ENCODE results near the gene SLC6A13. TPM values are rescaled to one million over a fixed set of nuclear protein-coding genes. Genes with fewer than 3 reads are reported as not detected.
"Not testable (repeated sequence)": the region's sequence is repeated elsewhere in the genome, so short reads cannot be mapped to it uniquely, and the experiment has no call there.

Gene SLC6A13
- total and polyA plus RNA-seq, 2 experiments from 2014 or later: 3.8 to 5.9 TPM

DNA sequence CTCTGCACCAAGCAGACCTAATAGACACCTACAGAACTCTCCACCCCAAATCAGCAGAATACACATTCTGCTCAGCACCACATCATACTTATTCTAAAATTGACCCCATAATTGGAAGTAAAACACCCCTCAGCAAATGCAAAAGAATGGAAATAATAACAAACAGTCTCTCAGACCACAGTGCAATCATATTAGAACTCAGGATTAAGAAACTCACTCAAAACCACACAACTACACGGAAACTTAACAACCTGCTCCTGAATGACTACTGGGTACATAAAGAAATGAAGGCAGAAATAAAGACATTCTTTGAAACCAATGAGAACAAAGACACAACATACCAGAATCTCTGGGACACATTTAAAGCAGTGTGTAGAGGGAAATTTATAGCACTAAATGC is 37.5 kb upstream of the SLC6A13 start:
- H4K20me1 ChIP-seq (ENCODE audit: insufficient read depth, poor library complexity, severe bottlenecking); H3K4me3 ChIP-seq; H3K36me3 ChIP-seq (replicated peaks; ENCODE audit: insufficient read depth, low read depth); H3K27ac ChIP-seq; H3K4me2 ChIP-seq; DNase-seq (ENCODE audit: low spot score); H3K9me3 ChIP-seq (ENCODE audit: low read depth); H2AFZ ChIP-seq; H3K4me1 ChIP-seq (ENCODE audit: insufficient read depth); H3K27me3 ChIP-seq; H3K9me2 ChIP-seq (replicated peaks; ENCODE audit: insufficient read depth): not testable (repeated sequence)
- WGBS (ENCODE audit: low lambda C conversion rate, missing lambda C conversion rate): 96% methylated on average over 1 of the region's 1 CpG
- H3K79me2 ChIP-seq: peaks cover 50% of the 10 kb centered on the region

GRCh38 chr12:299511-299910 is 36.9 kb upstream of the SLC6A13 start:
- not testable (repeated sequence) for H3K36me3 ChIP-seq (replicated peaks; ENCODE audit: insufficient read depth, low read depth); H3K4me3 ChIP-seq; H3K9me3 ChIP-seq (ENCODE audit: low read depth); H3K4me1 ChIP-seq (ENCODE audit: insufficient read depth); H3K27ac ChIP-seq; H3K4me2 ChIP-seq; H4K20me1 ChIP-seq (ENCODE audit: insufficient read depth, poor library complexity, severe bottlenecking); H3K9me2 ChIP-seq (replicated peaks; ENCODE audit: insufficient read depth); DNase-seq (ENCODE audit: low spot score); H3K27me3 ChIP-seq; H2AFZ ChIP-seq
- 87% methylated on average over 5 of the region's 5 CpGs for WGBS (ENCODE audit: low lambda C conversion rate, missing lambda C conversion rate)
- peaks cover 45% of the 10 kb centered on the region for H3K79me2 ChIP-seq

DNA sequence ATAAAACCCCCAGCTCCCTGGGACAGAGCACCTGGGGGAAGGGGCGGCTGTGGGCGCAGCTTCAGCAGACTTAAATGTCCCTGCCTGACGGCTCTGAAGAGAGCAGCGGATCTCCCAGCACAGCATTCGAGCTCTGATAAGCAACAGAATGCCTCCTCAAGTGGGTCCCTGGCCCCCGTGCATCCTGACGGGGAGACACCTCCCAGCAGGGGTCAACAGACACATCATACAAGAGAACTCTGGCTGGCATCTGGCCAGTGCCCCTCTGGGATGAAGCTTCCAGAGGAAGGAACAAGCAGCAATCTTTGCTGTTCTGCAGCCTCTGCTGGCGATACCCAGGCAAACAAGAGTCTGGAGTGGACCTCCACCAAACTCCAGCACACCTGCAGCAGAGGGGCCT is 35.4 kb upstream of the SLC6A13 start:
- not testable (repeated sequence) for H3K27ac ChIP-seq; DNase-seq (ENCODE audit: low spot score)

DNA sequence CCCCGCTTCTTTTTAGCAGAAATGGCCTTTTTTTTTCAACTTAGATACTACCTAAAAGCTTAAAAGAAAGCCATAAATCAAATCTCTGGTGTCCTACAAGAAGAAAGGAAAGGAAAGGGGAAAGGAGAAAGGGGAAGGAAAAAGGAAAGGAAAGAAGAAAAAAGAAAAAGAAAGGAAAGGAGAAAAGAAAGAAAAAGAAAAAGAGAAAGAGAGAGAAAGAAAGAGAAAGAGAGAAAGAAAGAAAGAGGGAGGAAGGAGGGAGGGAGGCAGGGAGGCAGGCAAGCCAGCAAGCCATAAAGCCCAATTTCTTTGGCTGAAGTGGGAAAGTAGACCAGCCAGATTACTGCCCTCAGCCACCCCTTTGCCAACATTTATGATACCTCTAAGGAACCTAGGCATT is 32.5 kb upstream of the SLC6A13 start:
- Histone ChIP-seq H3K27ac (no peak overlapping the region), H2AFZ (no peak overlapping the region), H3K36me3 (replicated peaks; ENCODE audit: insufficient read depth, low read depth) (no peaks in the 10 kb centered on the region), H3K27me3 (no peaks in the 10 kb centered on the region), H3K4me2 (no peak overlapping the region), H3K9me3 (ENCODE audit: low read depth) (no peaks in the 10 kb centered on the region), H3K79me2 (peaks cover 13% of the 10 kb centered on the region), H3K9me2 (replicated peaks; ENCODE audit: insufficient read depth) (no peaks in the 10 kb centered on the region), H3K4me1 (ENCODE audit: insufficient read depth) (no peaks in the 10 kb centered on the region), H4K20me1 (ENCODE audit: insufficient read depth, poor library complexity, severe bottlenecking) (peaks cover 3% of the 10 kb centered on the region), H3K4me3 (no peak overlapping the region)
- WGBS (ENCODE audit: low lambda C conversion rate, missing lambda C conversion rate): 100% methylated on average over 1 of the region's 1 CpG
- TF ChIP-seq EZH2 (IDR thresholded peaks at IDR 0.05; ENCODE audit: borderline replicate concordance): no peak
- TF ChIP-seq, protein P1, sequence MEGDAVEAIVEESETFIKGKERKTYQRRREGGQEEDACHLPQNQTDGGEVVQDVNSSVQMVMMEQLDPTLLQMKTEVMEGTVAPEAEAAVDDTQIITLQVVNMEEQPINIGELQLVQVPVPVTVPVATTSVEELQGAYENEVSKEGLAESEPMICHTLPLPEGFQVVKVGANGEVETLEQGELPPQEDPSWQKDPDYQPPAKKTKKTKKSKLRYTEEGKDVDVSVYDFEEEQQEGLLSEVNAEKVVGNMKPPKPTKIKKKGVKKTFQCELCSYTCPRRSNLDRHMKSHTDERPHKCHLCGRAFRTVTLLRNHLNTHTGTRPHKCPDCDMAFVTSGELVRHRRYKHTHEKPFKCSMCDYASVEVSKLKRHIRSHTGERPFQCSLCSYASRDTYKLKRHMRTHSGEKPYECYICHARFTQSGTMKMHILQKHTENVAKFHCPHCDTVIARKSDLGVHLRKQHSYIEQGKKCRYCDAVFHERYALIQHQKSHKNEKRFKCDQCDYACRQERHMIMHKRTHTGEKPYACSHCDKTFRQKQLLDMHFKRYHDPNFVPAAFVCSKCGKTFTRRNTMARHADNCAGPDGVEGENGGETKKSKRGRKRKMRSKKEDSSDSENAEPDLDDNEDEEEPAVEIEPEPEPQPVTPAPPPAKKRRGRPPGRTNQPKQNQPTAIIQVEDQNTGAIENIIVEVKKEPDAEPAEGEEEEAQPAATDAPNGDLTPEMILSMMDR (IDR thresholded peaks at IDR 0.05; ENCODE audit: poor library complexity): no peak
- TF ChIP-seq EZH2phosphoT487 (IDR thresholded peaks at IDR 0.05; ENCODE audit: low read depth, severe bottlenecking, unreplicated experiment): no peak
- no peak for DNase-seq (ENCODE audit: low spot score)

More for the DNA sequence above, 35.4 kb upstream of the SLC6A13 start:
- not testable (repeated sequence) for H3K4me3 ChIP-seq; H2AFZ ChIP-seq; H4K20me1 ChIP-seq (ENCODE audit: insufficient read depth, poor library complexity, severe bottlenecking); H3K36me3 ChIP-seq (replicated peaks; ENCODE audit: insufficient read depth, low read depth); H3K4me1 ChIP-seq (ENCODE audit: insufficient read depth); H3K9me2 ChIP-seq (replicated peaks; ENCODE audit: insufficient read depth); H3K27me3 ChIP-seq; H3K4me2 ChIP-seq; H3K9me3 ChIP-seq (ENCODE audit: low read depth)
- peaks cover 37% of the 10 kb centered on the region for H3K79me2 ChIP-seq
- WGBS (ENCODE audit: low lambda C conversion rate, missing lambda C conversion rate): 86% methylated on average over 8 of the region's 8 CpGs

DNA sequence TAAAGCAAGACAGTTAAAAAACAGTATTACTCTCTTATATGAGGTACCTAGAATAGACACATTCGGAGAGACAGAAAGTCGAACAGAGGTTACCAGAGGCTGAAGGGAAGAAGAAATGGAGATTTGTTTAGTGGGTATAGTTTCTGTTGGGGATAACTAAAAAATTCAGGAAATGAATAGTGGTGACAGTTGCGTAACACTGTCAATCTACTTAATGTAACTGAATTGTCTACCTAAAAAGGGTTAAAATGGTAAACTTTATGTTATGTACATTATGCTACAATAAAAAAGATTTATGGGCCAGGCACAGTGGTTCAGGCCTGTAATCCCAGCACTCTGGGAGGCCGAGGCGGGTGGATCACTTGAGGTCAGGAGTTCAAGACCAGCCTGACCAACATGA is 30.6 kb upstream of the SLC6A13 start:
- 86% methylated on average over 5 of the region's 5 CpGs for WGBS (ENCODE audit: low lambda C conversion rate, missing lambda C conversion rate)
- H2AFZ ChIP-seq: no peak overlapping the region
- TF ChIP-seq EZH2 (IDR thresholded peaks at IDR 0.05; ENCODE audit: borderline replicate concordance): no peak
- no peak for TF ChIP-seq EZH2phosphoT487 (IDR thresholded peaks at IDR 0.05; ENCODE audit: low read depth, severe bottlenecking, unreplicated experiment)
- TF ChIP-seq, protein P1 (IDR thresholded peaks at IDR 0.05; ENCODE audit: poor library complexity): no peak

More for the DNA sequence above, 30.6 kb upstream of the SLC6A13 start:
- Histone ChIP-seq H3K4me2 (no peak overlapping the region), H4K20me1 (ENCODE audit: insufficient read depth, poor library complexity, severe bottlenecking) (no peaks in the 10 kb centered on the region), H3K9me2 (replicated peaks; ENCODE audit: insufficient read depth) (no peaks in the 10 kb centered on the region), H3K9me3 (ENCODE audit: low read depth) (no peaks in the 10 kb centered on the region), H3K79me2 (peaks cover 6% of the 10 kb centered on the region), H3K27me3 (no peaks in the 10 kb centered on the region), H3K36me3 (replicated peaks; ENCODE audit: insufficient read depth, low read depth) (no peaks in the 10 kb centered on the region), H3K27ac (no peak overlapping the region), H3K4me3 (no peak overlapping the region), H3K4me1 (ENCODE audit: insufficient read depth) (no peaks in the 10 kb centered on the region)
- no peak for DNase-seq (ENCODE audit: low spot score)
